ENCODE measurements around the gene MTMR12. TPM values are rescaled to one million over a fixed set of nuclear protein-coding genes. Genes with fewer than 3 reads are reported as not detected.
A peak's percentile ranks its signal among the peaks of the same experiment; 100 is the strongest.
"Not testable (repeated sequence)": the region's sequence is repeated elsewhere in the genome, so short reads cannot be mapped to it uniquely, and the experiment has no call there.

Gene MTMR12
- total and polyA plus RNA-seq, 8 donors = 9.7 to 32.3 (median 20.8) TPM

DNA sequence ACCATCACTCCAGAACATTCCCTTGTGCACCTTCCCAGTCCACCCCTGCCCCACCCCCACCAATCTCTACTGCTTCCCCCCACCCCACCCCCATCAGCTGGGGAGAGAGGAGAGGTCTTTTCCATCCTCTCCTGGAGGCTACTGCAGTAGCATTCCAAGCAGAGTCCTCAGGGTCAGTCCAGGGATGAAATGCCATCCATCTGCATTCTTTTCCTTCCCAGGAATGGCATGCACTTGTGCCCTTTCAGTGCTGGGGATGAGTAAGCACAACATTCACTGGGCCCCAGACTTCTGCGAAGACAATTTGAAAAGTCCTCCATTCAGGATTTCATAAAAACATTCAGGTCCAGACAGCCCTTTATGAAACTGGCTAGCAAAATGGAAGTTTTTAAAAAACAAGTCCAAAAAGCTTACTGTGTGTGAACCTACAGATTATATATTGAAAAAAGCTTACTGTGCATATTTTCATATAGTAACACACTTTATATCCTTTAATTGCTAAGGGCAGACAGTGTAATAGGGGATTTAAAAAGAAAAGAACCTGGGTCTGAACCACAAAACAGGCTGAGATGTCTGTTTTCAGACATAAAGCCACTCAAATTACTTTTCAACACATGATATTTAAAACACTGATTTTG lies 88.6 kb downstream of the MTMR12 start:
- no peaks in the 10 kb centered on the region for H3K9me3 ChIP-seq
- ATAC-seq (peak in 2 of 4 donors; percentile 49 to 69), FAIRE-seq (no peak), DNase-seq (no peak)
- 70 to 83% methylated on average over 1 of the region's 1 CpG for WGBS, 2 donors
- no peaks in the 10 kb centered on the region for H3K4me1 ChIP-seq
- no peak overlapping the region for H3K4me3 ChIP-seq
- TF ChIP-seq, protein P1, sequence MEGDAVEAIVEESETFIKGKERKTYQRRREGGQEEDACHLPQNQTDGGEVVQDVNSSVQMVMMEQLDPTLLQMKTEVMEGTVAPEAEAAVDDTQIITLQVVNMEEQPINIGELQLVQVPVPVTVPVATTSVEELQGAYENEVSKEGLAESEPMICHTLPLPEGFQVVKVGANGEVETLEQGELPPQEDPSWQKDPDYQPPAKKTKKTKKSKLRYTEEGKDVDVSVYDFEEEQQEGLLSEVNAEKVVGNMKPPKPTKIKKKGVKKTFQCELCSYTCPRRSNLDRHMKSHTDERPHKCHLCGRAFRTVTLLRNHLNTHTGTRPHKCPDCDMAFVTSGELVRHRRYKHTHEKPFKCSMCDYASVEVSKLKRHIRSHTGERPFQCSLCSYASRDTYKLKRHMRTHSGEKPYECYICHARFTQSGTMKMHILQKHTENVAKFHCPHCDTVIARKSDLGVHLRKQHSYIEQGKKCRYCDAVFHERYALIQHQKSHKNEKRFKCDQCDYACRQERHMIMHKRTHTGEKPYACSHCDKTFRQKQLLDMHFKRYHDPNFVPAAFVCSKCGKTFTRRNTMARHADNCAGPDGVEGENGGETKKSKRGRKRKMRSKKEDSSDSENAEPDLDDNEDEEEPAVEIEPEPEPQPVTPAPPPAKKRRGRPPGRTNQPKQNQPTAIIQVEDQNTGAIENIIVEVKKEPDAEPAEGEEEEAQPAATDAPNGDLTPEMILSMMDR (IDR thresholded peaks at IDR 0.05) = no peak
- no peaks in the 10 kb centered on the region for H3K27me3 ChIP-seq
- peaks cover 0 to 10% (median 4%) of the 10 kb centered on the region in 3 donors for H3K36me3 ChIP-seq
- H3K27ac ChIP-seq = no peak overlapping the region
- intact Hi-C loops (cut with DNase I) = no loop called here

DNA sequence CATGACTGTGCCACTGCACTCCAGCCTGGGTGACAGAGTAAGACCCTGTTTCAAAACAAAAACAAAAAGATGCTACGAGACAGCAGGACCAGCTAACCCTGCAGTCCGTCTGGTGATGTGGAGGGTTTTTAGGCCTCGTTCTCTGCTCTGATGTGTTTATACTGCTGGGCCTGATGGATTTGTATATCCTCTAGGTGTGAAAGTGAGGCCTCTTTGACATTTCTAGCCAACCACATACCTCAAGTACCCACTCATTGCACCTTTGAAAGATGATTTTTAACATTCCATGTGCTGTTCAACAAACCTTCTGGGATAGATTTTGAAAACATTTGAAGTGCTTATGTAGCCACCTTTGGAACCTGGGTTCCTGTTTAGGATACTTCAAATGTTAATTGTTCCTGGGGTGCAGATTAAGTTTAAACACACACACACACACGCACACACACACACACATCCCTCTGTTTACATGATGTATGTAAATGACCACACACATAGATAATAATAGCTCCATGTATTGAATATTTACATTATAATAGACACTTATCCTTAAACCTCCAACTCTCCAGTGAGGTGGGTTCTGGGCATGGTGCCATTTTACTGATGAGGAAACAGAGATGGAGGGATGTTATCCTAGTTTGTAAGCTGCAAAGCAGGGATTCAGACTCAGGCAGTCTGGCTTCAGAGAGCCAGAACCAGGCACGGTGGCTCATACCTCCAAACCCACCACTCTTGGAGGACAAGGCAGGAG lies 89.8 kb downstream of the MTMR12 start:
- Histone ChIP-seq H3K4me1 (peaks cover 0 to 2% (median 0%) of the 10 kb centered on the region in 3 donors), H3K9me3 (no peaks in the 10 kb centered on the region), H3K27me3 (no peaks in the 10 kb centered on the region), H3K27ac (no peak overlapping the region), H3K4me3 (no peak overlapping the region), H3K36me3 (peaks cover 0 to 5% (median 4%) of the 10 kb centered on the region in 3 donors)
- DNase-seq (no peak), FAIRE-seq (no peak), ATAC-seq (no peak)
- intact Hi-C loops (cut with DNase I) = no loop called here
- WGBS, 2 donors = 85 to 89% methylated on average over 5 of the region's 5 CpGs
- TF ChIP-seq, protein P1 (IDR thresholded peaks at IDR 0.05) = no peak

DNA sequence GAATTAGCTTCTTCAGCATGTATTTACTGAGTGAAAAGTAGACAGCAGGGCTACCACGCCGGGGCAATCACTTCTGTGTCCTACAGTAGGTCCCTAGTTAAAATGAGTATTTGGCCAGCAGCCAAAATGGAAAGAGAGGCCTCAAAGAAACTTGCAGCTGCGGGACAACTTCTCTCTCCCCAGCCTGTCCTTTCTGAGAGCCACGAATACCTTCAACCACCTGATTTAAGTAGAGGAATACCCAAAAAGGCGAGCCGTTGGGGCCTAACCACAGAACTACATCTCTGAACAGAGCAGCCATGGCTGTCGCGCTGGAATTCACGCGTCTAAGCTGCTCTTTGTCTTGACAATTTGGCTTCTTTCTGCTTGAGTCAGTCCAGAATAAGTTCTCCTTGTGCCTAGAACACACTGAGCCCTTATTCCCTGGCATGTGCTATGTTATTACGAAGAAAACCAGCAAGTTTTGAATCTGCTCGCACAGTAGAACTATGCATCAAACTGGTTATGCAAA lies 94.8 kb downstream of the MTMR12 start:
- Histone ChIP-seq H3K9me3 (no peaks in the 10 kb centered on the region), H3K4me1 (peaks cover 0 to 5% (median 4%) of the 10 kb centered on the region in 3 donors), H3K27ac (no peak overlapping the region), H3K27me3 (no peaks in the 10 kb centered on the region), H3K4me3 (no peak overlapping the region), H3K36me3 (no peaks in the 10 kb centered on the region)
- intact Hi-C loops (cut with DNase I) = no loop called here
- peak in 1 of 4 donors; percentile 27 for ATAC-seq
- TF ChIP-seq, protein P1 (IDR thresholded peaks at IDR 0.05) = no peak
- 61 to 63% methylated on average over 12 of the region's 12 CpGs for WGBS, 2 donors
- DNase-seq = no peak
- FAIRE-seq = no peak

DNA sequence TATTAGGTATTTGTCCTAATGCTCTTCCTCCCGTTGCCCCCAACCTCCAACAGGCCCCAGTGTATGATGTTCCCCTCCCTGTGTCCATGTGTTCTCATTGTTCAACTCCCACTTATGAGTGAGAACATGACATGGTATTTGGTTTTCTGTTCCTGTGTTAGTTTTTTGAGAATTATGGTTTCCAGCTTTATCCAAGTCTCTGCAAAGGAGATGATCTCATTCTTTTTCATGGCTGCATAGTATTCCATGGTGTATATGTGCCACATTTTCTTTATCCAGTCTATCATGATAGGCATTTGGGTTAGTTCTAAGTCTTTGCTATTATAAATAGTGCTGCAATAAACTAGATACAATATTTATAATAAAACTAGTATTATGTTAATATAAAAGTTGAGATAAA lies 98.4 kb downstream of the MTMR12 start:
- H3K4me3 ChIP-seq; H3K27me3 ChIP-seq; DNase-seq; ATAC-seq; FAIRE-seq; H3K36me3 ChIP-seq; intact Hi-C loops (cut with DNase I); H3K27ac ChIP-seq; H3K9me3 ChIP-seq: not testable (repeated sequence)
- WGBS, 2 donors = 90 to 93% methylated on average over 1 of the region's 1 CpG
- H3K4me1 ChIP-seq = peaks cover 0 to 20% (median 5%) of the 10 kb centered on the region in 3 donors

DNA sequence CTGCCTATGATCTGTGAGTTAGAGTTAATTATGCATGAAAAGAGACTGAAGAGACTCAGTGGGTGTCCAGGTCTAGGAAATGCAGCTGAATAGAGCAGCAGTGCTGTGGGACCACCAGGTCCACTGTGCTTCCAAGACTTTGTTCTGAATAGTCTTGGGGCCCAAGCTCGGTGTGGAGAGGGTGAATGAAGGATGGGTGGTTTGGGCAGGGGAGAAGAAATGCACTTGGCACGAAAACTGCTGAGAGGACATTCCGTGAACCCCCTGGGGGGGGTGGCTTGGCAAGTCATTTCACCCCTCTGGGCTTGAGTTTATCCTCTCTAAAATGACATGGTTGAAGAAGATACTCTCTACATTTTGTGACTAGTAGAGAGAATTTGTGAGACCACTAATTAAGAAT lies 102.6 kb downstream of the MTMR12 start:
- Histone ChIP-seq H3K9me3 (no peaks in the 10 kb centered on the region), H3K4me1 (peaks cover 0 to 16% (median 5%) of the 10 kb centered on the region in 3 donors), H3K27ac (peak overlapping the region in 2 of 4 donors; percentile 71 to 86), H3K4me3 (no peak overlapping the region), H3K36me3 (no peaks in the 10 kb centered on the region), H3K27me3 (no peaks in the 10 kb centered on the region)
- DNase-seq (no peak), FAIRE-seq (no peak), ATAC-seq (no peak)
- TF ChIP-seq, protein P1 (IDR thresholded peaks at IDR 0.05) = no peak
- 82 to 83% methylated on average over 3 of the region's 3 CpGs for WGBS, 2 donors
- intact Hi-C loops (cut with DNase I) = no loop called here

DNA sequence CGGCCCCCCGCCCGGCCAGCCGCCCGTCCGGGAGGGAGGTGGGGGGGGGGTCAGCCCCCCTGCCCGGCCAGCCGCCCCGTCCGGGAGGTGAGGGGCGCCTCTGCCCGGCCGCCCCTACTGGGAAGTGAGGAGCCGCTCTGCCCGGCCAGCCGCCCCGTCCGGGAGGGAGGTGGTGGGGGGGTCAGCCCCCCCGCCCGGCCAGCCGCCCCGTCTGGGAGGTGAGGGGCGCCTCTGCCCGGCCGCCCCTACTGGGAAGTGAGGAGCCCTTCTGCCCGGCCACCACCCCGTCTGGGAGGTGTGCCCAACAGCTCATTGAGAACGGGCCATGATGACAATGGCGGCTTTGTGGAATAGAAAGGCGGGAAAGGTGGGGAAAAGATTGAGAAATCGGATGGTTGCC lies 103.9 kb downstream of the MTMR12 start:
- FAIRE-seq; H3K9me3 ChIP-seq; DNase-seq; H3K27me3 ChIP-seq; H3K4me3 ChIP-seq; ATAC-seq; H3K27ac ChIP-seq; intact Hi-C loops (cut with DNase I); H3K36me3 ChIP-seq: not testable (repeated sequence)
- H3K4me1 ChIP-seq = peaks cover 0 to 16% (median 5%) of the 10 kb centered on the region in 3 donors
- WGBS, 2 donors = 88 to 100% methylated on average over 9 to 18 of the region's 31 CpGs
